ENCODE results near the gene TRPV6.

DNA sequence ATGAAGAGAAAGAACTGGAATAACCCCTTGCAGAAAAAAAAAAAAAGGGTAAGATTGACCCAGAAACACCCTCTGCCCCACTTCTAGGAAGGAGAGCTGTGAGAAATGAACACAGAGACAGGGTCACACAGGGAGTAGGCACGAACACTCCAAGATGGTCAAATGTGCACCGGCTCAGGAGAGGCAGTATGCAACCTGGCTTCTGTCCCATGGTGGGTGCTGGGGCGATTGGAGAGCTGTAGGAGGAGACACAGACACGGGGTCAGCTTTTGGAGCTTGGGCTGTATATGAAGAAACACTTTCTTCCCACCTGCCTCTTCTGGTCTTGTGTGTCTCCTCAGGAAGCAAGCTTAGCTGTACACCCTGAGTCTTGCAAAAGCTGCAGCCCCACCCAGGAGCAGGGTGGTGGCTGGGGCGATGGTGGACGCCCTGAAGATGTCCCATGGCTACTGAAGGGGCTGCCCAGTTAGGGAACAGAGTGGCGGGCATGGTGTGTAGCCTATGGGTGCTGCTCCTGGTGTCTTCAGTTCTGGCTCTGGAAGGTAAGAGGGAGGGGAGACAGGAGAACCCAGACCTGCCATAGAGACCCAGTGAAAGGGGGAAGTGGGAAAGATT lies 22.7 kb downstream of the TRPV6 start:
- TF ChIP-seq, protein P1, sequence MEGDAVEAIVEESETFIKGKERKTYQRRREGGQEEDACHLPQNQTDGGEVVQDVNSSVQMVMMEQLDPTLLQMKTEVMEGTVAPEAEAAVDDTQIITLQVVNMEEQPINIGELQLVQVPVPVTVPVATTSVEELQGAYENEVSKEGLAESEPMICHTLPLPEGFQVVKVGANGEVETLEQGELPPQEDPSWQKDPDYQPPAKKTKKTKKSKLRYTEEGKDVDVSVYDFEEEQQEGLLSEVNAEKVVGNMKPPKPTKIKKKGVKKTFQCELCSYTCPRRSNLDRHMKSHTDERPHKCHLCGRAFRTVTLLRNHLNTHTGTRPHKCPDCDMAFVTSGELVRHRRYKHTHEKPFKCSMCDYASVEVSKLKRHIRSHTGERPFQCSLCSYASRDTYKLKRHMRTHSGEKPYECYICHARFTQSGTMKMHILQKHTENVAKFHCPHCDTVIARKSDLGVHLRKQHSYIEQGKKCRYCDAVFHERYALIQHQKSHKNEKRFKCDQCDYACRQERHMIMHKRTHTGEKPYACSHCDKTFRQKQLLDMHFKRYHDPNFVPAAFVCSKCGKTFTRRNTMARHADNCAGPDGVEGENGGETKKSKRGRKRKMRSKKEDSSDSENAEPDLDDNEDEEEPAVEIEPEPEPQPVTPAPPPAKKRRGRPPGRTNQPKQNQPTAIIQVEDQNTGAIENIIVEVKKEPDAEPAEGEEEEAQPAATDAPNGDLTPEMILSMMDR (IDR thresholded peaks at IDR 0.05) = no peak
- no peak for TF ChIP-seq POLR2A (IDR thresholded peaks at IDR 0.05)
